ENCODE data around the gene CCR8.

CCR8 gene

DNA sequence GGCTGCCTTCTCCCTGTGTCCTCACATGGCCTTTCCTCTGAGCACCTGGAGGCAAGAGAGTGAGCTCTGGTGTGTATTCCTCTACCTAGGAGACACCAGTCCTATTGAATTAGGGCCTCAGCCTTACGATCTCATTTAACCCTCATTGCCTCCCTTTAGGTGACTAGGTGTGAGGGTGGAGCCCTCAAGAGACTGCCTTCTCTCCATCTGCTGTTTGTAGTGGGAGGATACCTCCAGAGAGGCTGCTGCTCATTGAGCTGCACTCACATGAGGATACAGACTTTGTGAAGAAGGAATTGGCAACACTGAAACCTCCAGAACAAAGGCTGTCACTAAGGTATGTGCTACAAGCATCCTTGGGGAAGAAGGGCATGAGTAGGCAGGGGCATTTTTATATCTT, at the start of gene CCR8:
Gene CCR8 (plus strand): TSS at position 217 of the 400 bp plus-strand sequence. CDS start 2,623 bp downstream, outside the sequence.
- DNase-seq: no peak

GRCh38 chr3:39279745-39280517, 49.6 kb upstream of the CCR8 start, which contains the start of gene CX3CR1:
TSS of gene CX3CR1 (minus strand) at chr3:39280036. CDS start at chr3:39266509, 13,527 bp downstream.
- DNase-seq: no peak

DNA sequence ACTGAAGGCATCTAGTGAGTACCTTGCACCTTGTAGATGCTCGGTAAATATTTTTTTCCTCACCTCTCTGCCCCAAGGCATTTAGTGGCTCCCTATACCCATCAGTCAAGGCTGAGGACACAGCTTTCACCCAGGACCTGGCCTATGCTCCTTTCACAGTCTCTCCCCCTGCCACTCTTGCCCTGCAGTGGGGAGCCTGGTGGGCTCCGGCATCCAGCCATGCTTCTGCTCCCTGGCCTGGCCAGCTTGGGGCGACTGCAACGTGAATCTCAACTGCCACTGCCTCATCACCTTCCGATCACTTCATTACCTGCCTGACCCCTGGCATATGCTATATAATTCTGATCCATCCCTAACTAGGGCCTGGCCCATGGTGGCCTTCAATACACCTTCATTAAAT, 48.9 kb upstream of the CCR8 start:
- DNase-seq: no peak

- DNase-seq: no peak
Measured at GRCh38 chr3:39281533-39281932, 48.0 kb upstream of the CCR8 start.

DNA sequence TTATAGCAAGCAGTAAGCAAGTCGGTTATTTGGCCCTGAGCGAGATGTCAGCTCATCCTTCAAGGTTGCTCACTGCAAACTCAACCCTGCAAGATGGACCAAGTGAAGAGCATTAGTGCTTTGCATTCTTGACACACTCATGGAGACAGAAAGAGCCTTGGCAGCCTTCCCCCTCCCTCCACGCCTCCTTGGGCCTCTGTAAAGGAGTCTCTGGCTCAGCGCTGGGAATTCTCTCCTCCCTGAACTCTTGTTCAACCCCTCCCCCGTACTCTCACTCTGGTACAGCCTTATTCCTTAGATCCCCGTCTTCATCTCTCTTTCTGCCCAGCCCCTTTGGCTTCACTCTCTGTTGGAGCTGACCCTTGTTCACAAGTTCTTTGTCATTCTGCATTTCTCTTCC, 47.5 kb upstream of the CCR8 start:
- DNase-seq: no peak

DNA sequence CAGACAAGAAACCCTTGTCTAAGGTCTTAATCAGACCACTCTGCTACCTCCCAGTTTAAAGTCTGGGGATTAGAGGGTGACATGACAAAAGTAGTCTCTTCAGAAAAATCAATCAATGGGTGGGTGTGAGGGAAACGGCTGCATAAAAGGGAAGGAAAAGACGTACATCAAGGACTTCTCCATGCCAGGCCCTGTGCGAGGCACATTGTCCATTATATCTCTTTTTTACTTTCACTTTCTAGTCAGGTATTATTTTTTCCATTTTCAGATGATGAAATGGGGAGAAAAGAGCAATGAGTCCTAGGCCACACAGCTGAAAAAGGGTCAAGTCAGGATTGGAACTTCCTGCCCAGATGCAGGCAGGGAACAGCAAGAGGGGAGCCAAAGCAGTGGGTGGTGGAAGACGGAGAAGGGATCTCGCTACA, 45.0 kb upstream of the CCR8 start:
- DNase-seq: no peak

DNA sequence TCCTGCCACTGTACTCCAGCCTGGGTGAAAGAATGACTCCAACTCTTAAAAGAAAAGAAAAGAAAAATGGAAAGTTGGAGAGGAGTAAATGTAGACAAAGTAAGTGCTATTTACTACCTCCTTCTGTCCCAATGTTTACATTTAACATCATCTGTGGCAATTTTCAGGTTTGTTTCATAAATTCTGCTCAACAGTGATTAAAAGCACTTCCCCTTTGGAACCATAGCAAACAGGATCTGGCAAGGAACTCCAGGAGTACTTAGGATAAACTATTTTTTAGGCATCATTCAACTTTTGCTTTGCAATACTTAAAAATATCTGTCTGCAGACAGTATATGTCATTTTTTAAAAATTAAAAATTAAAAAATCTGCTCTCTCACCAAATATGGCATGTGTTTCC, 44.2 kb upstream of the CCR8 start:
- DNase-seq: no peak

- DNase-seq: no peak
Measured at GRCh38 chr3:39286771-39287170, 42.7 kb upstream of the CCR8 start.

- DNase-seq: no peak
Measured at GRCh38 chr3:39287216-39288164, 42.0 kb upstream of the CCR8 start.

DNA sequence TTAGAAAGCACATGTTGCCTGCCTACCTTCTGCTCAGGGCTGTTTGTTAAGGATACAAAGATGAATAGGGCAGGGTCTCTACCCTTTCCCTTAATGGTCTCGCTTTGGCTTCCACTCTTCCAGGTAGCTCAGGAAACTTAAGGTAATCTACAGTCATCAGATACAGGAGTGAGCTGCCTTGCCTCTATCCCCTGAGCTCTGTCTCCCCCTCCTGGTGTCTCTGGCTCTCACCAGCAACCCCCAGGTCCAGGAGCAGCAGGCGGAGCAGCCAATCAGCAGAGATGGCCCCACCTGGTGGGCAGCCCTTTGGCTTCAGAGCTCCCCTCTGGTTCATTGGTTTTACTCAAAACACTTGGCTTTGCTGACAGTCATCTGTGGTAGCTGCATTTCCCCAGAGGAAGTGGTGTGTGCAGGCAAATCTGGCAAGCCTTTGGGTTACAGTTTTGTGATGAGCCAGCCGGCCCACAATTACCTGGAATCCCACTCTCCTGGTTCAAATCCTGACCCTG, 41.2 kb upstream of the CCR8 start:
- peak; percentile 88 for DNase-seq

DNA sequence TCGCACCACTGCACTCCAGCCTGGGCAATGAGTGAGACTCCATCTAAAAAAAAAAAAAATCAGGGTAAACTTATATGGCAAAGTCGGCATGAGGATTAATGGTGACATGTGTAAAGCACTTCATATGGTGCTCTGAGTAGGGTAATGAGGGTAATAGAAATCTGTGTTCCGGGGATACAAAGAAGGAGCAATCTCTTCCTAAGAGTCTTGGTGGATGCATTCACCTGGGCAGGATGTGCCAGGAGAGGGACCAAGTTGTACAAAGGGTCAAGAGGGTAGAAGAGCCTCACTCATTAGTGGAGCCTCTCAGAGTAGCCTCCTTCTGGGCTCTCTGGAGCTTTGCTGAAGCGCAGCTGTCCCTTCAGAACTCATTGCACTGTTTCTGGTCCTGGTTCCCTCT, 40.4 kb upstream of the CCR8 start:
- no peak for DNase-seq

DNA sequence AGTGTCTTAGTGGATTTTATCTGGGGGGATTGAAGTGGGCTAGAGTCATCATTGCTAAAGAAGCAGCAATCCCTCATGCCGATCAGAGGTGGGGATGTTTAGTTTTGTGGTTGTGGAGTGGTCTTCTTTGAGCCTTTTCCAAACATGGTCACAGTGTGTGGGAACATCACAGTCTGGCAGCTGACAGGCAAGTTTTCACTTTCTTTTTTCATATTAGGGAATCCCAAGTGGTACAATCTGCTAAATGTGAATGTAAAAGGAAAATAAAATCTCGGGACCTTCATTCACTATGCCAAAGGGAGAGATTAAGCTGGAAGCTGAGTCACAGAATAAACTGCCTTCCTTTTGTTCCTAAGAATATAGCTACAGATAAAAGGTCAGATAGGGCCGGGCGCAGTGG, 39.3 kb upstream of the CCR8 start:
- no peak for DNase-seq

DNA sequence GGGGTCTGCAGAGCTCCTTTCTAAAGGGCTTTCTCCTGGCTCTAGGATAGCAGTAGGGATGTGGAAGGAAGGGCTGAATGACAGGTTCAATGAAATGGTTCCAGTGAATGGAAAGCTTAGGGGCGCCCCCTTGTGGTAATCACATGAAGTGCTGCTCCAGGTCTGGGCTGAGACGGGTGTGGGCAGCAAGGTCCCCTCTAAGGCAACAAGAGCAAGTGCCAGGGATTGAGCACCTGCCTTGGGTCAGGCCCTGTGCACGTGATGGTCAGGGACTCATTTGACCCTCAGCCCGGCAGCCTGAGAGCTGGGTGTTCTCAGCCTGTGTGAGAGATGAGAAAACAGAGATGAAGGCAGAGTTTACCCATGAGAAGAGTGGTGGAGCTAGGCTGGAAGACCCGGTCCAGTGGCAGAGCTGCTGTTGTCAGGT, 37.6 kb upstream of the CCR8 start:
- peak; percentile 91 for DNase-seq

DNA sequence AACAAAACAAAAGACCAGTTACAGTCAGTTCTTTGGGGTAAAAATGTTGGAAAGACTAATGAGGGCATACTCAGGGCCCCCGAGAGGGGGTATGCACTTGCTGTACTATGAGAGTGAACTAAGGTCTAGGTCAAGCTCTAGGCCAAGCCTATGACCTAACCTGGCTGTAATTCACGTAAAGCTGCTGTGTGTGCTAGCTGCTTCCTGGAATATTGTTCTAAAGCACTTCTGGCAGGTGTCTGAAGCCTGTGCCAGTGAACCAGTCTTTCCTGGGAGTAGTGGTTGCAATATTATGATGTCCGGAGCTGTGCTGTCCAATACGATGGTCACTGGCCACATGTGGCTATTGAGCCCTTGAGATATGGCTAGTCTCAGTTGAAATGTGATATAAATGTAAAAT, 36.5 kb upstream of the CCR8 start:
- no peak for DNase-seq

DNA sequence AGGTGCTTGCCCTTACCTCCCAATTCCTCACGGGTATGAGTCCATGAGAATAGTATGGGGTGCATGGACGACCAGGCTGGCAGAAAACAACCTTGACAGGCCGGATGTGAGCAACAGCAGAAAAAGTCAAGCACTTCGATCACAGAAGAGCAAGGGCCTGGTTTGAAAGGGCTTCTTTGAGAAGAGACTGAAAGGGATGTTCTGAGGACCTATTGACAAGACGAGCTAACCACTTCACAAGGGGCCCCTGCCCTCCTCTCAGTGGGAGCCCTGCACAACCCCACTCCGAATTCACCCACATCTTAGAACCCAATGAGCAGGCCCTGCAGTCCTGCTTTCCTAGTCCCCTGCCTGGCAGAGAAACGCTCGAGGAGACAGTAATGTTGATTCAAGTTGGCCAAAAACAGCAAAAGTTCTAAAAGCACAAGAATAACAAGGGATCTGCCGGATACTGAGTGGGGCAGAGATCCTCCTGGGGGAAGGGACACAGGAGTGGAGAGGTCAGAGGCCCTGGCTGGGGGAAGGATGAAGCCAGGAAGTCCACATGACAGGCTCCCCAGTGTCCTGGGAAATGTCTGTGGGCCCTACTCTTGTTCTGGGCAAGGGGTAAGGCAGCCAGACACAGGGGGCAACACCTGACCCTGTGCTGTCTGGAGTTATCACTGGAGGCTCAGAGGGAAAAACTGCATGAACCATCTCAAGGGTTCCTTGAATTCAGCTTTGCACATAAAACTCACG, 34.9 kb upstream of the CCR8 start:
- no peak for DNase-seq

DNA sequence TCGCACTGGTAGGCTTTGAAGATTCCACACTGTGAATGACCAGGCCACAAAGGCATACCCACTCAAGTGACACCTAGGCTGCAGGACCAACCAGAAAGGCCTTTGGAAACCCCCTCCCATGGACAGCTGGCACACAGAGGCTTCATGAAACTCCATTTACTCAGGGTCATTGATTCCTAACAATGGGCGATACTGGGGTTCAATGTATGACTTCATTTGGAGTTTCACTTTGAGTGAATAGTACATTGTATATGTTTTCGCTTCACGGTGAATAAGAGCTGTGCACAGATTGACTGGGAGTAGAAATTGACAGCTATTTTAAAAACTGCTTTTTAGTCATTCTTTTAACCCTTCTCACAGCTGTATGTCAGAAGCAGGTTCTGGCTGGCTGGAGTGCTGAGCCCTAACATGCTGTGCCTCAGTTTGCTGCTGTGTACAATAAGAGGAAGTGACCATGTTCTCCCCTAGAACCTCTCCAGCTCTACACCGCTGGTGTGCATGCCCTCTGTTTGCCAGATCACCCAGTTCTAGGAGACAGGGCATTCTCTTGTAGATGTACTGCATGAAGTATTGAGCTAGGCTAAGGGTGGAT, 34.2 kb upstream of the CCR8 start:
- DNase-seq: peak; percentile 35

DNA sequence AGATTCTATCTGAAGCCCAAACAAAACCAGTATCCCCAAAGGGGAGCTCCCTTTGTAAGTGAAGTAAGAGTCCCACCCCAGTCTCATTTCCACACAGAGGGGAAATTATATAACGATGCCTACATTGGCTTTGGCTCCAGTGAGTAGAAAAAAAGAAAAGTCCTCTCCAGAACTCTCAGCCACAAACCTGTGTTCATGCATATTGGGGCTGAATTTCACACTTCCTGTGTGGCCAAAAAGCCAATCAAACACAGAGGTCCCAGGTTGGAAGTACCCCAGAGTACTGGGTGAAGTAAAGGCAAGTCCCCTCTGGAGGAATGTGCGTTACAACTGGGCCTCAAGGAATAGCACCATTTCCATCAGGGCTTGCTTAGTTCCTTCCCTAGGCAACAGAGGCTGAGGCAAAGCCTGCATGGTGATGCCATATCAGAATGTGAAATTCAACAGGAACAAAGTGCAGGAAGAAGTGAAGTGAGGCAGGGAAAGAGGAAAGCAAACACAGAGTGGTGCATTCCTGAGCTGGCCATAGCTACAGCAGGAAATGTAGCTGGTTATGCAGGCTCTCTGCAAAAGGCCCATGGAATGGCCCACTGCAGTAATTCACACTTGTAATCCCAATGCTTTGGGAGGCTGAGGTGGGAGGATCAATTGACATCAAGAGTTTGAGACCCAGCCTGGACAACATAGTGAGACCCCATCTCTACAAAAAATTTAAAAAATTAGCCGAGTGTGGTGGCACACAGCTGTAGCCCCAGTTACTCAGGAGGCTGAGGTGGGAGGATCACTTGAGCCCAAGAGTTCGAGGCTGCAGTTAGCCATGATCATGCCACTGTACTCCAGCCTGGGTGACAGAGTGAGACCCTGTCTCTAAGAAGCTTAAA, 33.1 kb upstream of the CCR8 start:
- no peak for DNase-seq

GRCh38 chr3:39299279-39299678, 30.2 kb upstream of the CCR8 start:
- no peak for DNase-seq

DNA sequence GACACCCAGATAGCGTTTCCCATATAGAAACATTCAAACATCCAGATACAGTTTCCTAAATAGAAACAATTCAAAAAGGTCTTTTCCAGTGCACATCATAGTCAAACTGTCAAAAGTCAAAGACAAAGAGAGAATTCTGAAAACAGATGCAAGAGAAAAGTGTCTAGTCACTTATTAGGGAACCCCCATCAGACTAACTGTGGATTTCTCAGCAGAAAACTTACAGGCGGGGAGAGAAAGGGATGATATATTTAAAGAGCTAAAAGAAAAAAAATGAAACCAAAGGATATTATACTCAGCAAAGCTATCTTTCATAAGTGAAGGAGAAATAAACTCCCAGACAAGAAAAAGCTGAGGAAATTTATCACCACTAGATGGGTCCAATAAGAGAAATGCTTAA, 27.3 kb upstream of the CCR8 start:
- DNase-seq: no peak

GRCh38 chr3:39313289-39313688, 16.2 kb upstream of the CCR8 start:
- DNase-seq: no peak

DNA sequence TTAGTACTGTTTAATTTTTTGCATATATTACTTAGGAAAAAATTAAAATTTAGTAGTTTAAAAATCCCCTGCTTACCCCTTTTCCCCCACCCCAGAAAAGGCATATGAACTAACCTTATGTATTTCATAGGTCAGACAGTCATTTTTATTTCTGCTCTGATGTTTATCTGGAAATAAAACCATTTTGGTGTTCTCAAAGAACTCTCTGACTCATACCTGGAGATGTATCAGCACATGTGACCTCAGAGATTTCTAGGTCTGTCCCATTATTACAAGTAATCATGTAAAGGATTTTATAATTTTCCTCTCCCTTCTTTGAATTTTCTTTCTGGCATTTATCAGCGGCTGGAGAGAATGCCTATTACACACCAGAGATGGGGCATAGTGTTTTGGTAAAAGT, 14.1 kb upstream of the CCR8 start:
- DNase-seq: no peak
